T follicular helper cell (primary cell): ENCODE results near the gene CGGBP1.
"Not testable (repeated sequence)": the region's sequence is repeated elsewhere in the genome, so short reads cannot be mapped to it uniquely, and the experiment has no call there.

Experiments
- DNase-seq: peaks from one replicate; pipeline ENCODE4 v3.0.0-alpha.2; 2020; ENCODE audit warnings: low read depth

The CGGBP1 gene

GRCh38 chr3:88034491-88035275, 24.1 kb downstream of the CGGBP1 start:
- DNase-seq, result no peak

GRCh38 chr3:88033808-88034207, 25.0 kb downstream of the CGGBP1 start:
- DNase-seq, result no peak

GRCh38 chr3:88033079-88033478, 25.7 kb downstream of the CGGBP1 start:
- DNase-seq, result no peak

- DNase-seq, result no peak
Measured at GRCh38 chr3:88032245-88032644, 26.6 kb downstream of the CGGBP1 start.

- DNase-seq, result no peak
Measured at GRCh38 chr3:88031642-88032077, 27.1 kb downstream of the CGGBP1 start.

GRCh38 chr3:88030210-88030609, 28.6 kb downstream of the CGGBP1 start:
- no peak for DNase-seq

GRCh38 chr3:88028876-88029275, 29.9 kb downstream of the CGGBP1 start:
- DNase-seq, result no peak

- DNase-seq, result no peak
Measured at GRCh38 chr3:88025001-88025552, 33.7 kb downstream of the CGGBP1 start.

GRCh38 chr3:88019024-88019423, 39.8 kb downstream of the CGGBP1 start:
- no peak for DNase-seq

GRCh38 chr3:88015656-88016055, 43.1 kb downstream of the CGGBP1 start:
- DNase-seq, result not testable (repeated sequence)

GRCh38 chr3:88013592-88013991, 45.2 kb downstream of the CGGBP1 start:
- DNase-seq, result no peak

GRCh38 chr3:88010810-88011209, 48.0 kb downstream of the CGGBP1 start:
- no peak for DNase-seq

- no peak for DNase-seq
Measured at GRCh38 chr3:88009066-88009465, 49.7 kb downstream of the CGGBP1 start.

- DNase-seq, result no peak
Measured at GRCh38 chr3:88005066-88005465, 53.7 kb downstream of the CGGBP1 start.

- DNase-seq, result no peak
Measured at GRCh38 chr3:88003115-88003755, 55.6 kb downstream of the CGGBP1 start.

GRCh38 chr3:88002448-88002847, 56.4 kb downstream of the CGGBP1 start:
- DNase-seq, result no peak
